ENCODE data around the gene VTCN1.

DNA sequence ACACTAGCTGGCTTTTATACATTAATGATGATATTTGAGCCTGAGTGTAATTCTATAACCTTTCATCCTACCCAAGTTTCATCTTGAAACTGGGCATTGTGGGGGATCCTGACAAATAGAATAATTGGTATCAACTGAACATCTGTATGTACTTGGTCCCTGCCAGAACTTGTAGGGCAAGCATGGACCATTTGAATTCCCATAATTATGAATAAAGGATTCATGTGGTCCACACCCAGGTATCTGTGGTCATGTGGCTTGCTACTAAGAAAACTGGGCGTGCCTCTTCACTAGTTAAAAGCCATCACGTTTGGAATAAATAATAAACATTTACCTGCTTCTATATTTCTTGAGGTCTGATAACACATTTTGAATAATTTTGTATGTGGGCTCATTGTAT lies 20.6 kb upstream of the VTCN1 start:
- TF ChIP-seq, protein P1, sequence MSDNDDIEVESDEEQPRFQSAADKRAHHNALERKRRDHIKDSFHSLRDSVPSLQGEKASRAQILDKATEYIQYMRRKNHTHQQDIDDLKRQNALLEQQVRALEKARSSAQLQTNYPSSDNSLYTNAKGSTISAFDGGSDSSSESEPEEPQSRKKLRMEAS (IDR thresholded peaks at IDR 0.05): no peak
- TF ChIP-seq, protein P2, sequence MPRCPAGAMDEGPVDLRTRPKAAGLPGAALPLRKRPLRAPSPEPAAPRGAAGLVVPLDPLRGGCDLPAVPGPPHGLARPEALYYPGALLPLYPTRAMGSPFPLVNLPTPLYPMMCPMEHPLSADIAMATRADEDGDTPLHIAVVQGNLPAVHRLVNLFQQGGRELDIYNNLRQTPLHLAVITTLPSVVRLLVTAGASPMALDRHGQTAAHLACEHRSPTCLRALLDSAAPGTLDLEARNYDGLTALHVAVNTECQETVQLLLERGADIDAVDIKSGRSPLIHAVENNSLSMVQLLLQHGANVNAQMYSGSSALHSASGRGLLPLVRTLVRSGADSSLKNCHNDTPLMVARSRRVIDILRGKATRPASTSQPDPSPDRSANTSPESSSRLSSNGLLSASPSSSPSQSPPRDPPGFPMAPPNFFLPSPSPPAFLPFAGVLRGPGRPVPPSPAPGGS (IDR thresholded peaks at IDR 0.05): no peak
- TF ChIP-seq RFX5 (IDR thresholded peaks at IDR 0.05): no peak
- TF ChIP-seq TP53 (CRISPR knock-in tag; IDR thresholded peaks at IDR 0.05): no peak
- TF ChIP-seq SREBF2 (IDR thresholded peaks at IDR 0.05): no peak
- no peak for TF ChIP-seq PHF8 (IDR thresholded peaks at IDR 0.05; ENCODE audit: borderline replicate concordance, low read depth)
- TF ChIP-seq RAD21 (conservative IDR thresholded peaks at IDR 0.05 in 1 of 2, IDR thresholded peaks at IDR 0.05 in 1 of 2): no peak

Measured in A549 (cell line).